Activated CD8-positive, alpha-beta memory T cell treated with anti-CD3 and anti-CD28 coated beads, Interleukin-2, amount 50 U/mL, for 4 hours (primary cell): Measurements from ENCODE around the gene CAP2.
"Not testable (repeated sequence)": the region's sequence is repeated elsewhere in the genome, so short reads cannot be mapped to it uniquely, and the experiment has no call there.

Source experiments
- DNase-seq: peaks from one replicate; pipeline ENCODE4 v3.0.0-alpha.2; 2020

CAP2 gene

GRCh38 chr6:17397764-17398194 lies 4.4 kb downstream of the CAP2 start:
- no peak for DNase-seq

GRCh38 chr6:17405181-17405943 lies 12.0 kb downstream of the CAP2 start:
- DNase-seq = not testable (repeated sequence)

- no peak for DNase-seq
These were observed 12.5 kb downstream of the CAP2 start for GRCh38 chr6:17405944-17406245.

- DNase-seq = no peak
These were observed 14.7 kb downstream of the CAP2 start for GRCh38 chr6:17408081-17408480.

GRCh38 chr6:17410281-17410680 lies 16.9 kb downstream of the CAP2 start:
- no peak for DNase-seq

GRCh38 chr6:17413313-17413750 lies 19.9 kb downstream of the CAP2 start:
- DNase-seq = no peak

GRCh38 chr6:17414395-17414794 lies 21.0 kb downstream of the CAP2 start:
- not testable (repeated sequence) for DNase-seq

GRCh38 chr6:17415321-17415720 lies 21.9 kb downstream of the CAP2 start:
- no peak for DNase-seq

GRCh38 chr6:17416806-17417205 lies 23.4 kb downstream of the CAP2 start:
- no peak for DNase-seq

- DNase-seq = no peak
These were observed 24.4 kb downstream of the CAP2 start for GRCh38 chr6:17417817-17418216.

- DNase-seq = no peak
These were observed 25.1 kb downstream of the CAP2 start for GRCh38 chr6:17418281-17419188.

- no peak for DNase-seq
These were observed 25.8 kb downstream of the CAP2 start for GRCh38 chr6:17419189-17419575.

GRCh38 chr6:17420368-17420767 lies 27.0 kb downstream of the CAP2 start:
- no peak for DNase-seq

GRCh38 chr6:17421406-17421805 lies 28.0 kb downstream of the CAP2 start:
- no peak for DNase-seq

GRCh38 chr6:17423026-17423425 lies 29.6 kb downstream of the CAP2 start:
- DNase-seq = no peak

- no peak for DNase-seq
These were observed 33.7 kb downstream of the CAP2 start for GRCh38 chr6:17427062-17427461.

GRCh38 chr6:17427617-17428016 lies 34.2 kb downstream of the CAP2 start:
- DNase-seq = no peak

- DNase-seq = not testable (repeated sequence)
These were observed 35.3 kb downstream of the CAP2 start for GRCh38 chr6:17428595-17429120.

GRCh38 chr6:17429383-17430061 lies 36.1 kb downstream of the CAP2 start:
- DNase-seq = no peak

GRCh38 chr6:17431581-17431980 lies 38.2 kb downstream of the CAP2 start:
- DNase-seq = no peak

GRCh38 chr6:17432356-17432755 lies 39.0 kb downstream of the CAP2 start:
- DNase-seq = no peak

GRCh38 chr6:17439243-17439993 lies 46.0 kb downstream of the CAP2 start:
- no peak for DNase-seq

GRCh38 chr6:17440811-17441210 lies 47.4 kb downstream of the CAP2 start:
- DNase-seq = not testable (repeated sequence)
